Thymus (tissue), 14 donors: ENCODE data around the gene IQCF6. TPM values are rescaled to one million over a fixed set of nuclear protein-coding genes. Genes with fewer than 3 reads are reported as not detected.
A peak's percentile ranks its signal among the peaks of the same experiment; 100 is the strongest.

Source experiments
- DNase-seq, 9 donors: peaks; one replicate each; pipeline ENCODE4 v3.0.0-alpha.2; 2013; ENCODE audit warnings: low spot score in 9 of 9, low read depth in 6 of 9, missing footprints in 1 of 9
- H3K27ac ChIP-seq, 2 donors: one replicate each; pipeline ENCODE4 v1.5.1; 2013; ENCODE audit warnings: control low read depth in 1 of 2, low read depth in 1 of 2, low read length in 1 of 2, mild to moderate bottlenecking in 1 of 2, moderate library complexity in 1 of 2
- H3K27me3 ChIP-seq, 2 donors: one replicate each; pipeline ENCODE4 v1.5.1; 2013; ENCODE audit warnings: low read length in 1 of 2; ENCODE audit not compliant: control insufficient read depth in 2 of 2, insufficient read depth in 1 of 2
- H3K36me3 ChIP-seq, 2 donors: one replicate each; pipeline ENCODE4 v1.5.1; 2013; ENCODE audit warnings: low read length in 1 of 2, mild to moderate bottlenecking in 1 of 2, moderate library complexity in 1 of 2; ENCODE audit not compliant: control insufficient read depth in 2 of 2, insufficient read depth in 2 of 2
- H3K4me1 ChIP-seq, 2 donors: one replicate each; pipeline ENCODE4 v1.5.1; 2013; ENCODE audit warnings: low read length in 2 of 2; ENCODE audit not compliant: control insufficient read depth in 2 of 2, insufficient read depth in 2 of 2
- H3K4me3 ChIP-seq, 2 donors: one replicate each; pipeline ENCODE4 v1.5.1; 2013; ENCODE audit warnings: low read length in 2 of 2, control low read depth in 1 of 2, mild to moderate bottlenecking in 1 of 2
- H3K9me3 ChIP-seq, 2 donors: one replicate each; pipeline ENCODE4 v1.5.1; 2013; ENCODE audit warnings: low read length in 1 of 2, mild to moderate bottlenecking in 1 of 2; ENCODE audit not compliant: control insufficient read depth in 2 of 2, insufficient read depth in 1 of 2
- WGBS: extraction: QIAGEN DNeasy Blood & Tissue Kit; methylation state at CpG from one replicate; pipeline ENCODE4 v1.1.7; 2013; 5-methylcytosine and 5-hydroxymethylcytosine counted together
- long read RNA-seq, 10 donors: transcript quantifications; one replicate each; lab custom pipeline, GENCODE V29; 2026
- polyA plus RNA-seq: library from polyadenylated mRNA; stranded (reverse); fragments of 200-250 nt; gene quantifications from one replicate; pipeline ENCODE4 v1.2.3, GENCODE V29; 2013
- total RNA-seq: library from RNA; stranded (reverse); fragments of 120-200 nt; gene quantifications from one replicate; pipeline ENCODE4 v1.2.4, GENCODE V29; 2013
- donor health status: healthy.

IQCF6 gene
- total RNA-seq: not detected
- not detected for polyA plus RNA-seq
- long read RNA-seq, donor 1: 0 reads
- long read RNA-seq, donor 2: 0 reads
- long read RNA-seq, donor 3: 0 reads
- long read RNA-seq, donor 4: 0 reads
- long read RNA-seq, donor 5: 0 reads
- long read RNA-seq, donor 6: 0 reads
- long read RNA-seq, donor 7: 0 reads
- long read RNA-seq, donor 8: 0 reads
- long read RNA-seq, donor 9: 0 reads
- long read RNA-seq, donor 10: 0 reads

- no peaks in the 10 kb centered on the region for H3K36me3 ChIP-seq
- no peaks in the 10 kb centered on the region for H3K27me3 ChIP-seq
- H3K4me3 ChIP-seq: no peak within 1 kb of the TSS
- no peak within 1 kb of the TSS for H3K27ac ChIP-seq
- no peaks in the 10 kb centered on the region for H3K4me1 ChIP-seq
- no peaks in the 10 kb centered on the region for H3K9me3 ChIP-seq
- WGBS: 94% methylated on average over 5 of the region's 5 CpGs
- DNase-seq: no peak
These were observed at the start of gene IQCF6 for GRCh38 chr3:51779137-51779536. IQCF6 (minus strand) TSS chr3:51779237; CDS start chr3:51779224, 13 bp downstream.

GRCh38 chr3:51828297-51828696 lies 49.3 kb upstream of the IQCF6 start:
- H3K27ac ChIP-seq: no peak overlapping the region
- no peaks in the 10 kb centered on the region for H3K36me3 ChIP-seq
- no peak for DNase-seq
- no peak overlapping the region for H3K4me3 ChIP-seq
- peaks cover 0 to 3% of the 10 kb centered on the region in 2 donors for H3K9me3 ChIP-seq
- WGBS: 91% methylated on average over 1 of the region's 1 CpG
- H3K27me3 ChIP-seq: no peaks in the 10 kb centered on the region
- no peaks in the 10 kb centered on the region for H3K4me1 ChIP-seq

DNA sequence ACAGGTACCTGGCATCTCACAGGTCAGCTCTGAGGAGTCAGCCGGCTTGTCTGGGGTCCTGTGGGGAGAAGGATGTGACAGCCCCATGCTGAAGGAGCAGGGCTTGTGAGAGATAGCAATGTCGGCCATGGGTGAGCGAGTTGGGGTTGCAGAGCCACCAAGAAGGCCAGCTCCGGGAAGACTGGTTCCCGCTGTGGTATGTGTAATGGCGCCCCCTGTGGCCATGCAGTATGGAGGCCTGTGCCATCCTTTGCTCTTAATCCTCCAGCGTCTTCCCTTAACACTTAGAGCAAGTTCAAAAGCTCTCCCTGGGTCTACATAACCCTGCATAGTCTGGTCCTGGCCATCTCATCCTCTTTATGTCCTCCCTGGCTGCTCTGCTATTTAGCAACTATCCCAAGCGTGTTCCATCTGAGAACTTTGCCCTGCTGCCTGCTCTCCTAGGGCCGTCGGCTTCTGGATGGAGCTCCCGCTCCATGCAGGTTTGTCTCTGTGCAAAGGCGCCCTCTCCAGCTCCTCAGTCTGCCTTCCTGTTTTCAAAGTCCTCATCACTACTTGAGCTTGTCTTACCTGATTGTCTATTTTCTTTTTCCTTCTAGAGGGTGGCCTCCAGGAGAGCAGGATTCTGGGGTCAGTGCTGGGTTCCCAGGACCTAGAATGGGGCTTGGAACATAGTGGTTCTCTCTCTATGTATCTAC lies 40.8 kb upstream of the IQCF6 start:
- Histone ChIP-seq H3K4me1 (no peaks in the 10 kb centered on the region), H3K27ac (no peak overlapping the region), H3K9me3 (no peaks in the 10 kb centered on the region), H3K4me3 (no peak overlapping the region), H3K27me3 (peaks cover 0 to 4% of the 10 kb centered on the region in 2 donors), H3K36me3 (no peaks in the 10 kb centered on the region)
- WGBS: 64% methylated on average over 12 of the region's 12 CpGs
- DNase-seq: peak in 2 of 9 donors; percentile 14 to 16

GRCh38 chr3:51819151-51819550 lies 40.1 kb upstream of the IQCF6 start:
- no peak for DNase-seq
- Histone ChIP-seq H3K36me3 (no peaks in the 10 kb centered on the region), H3K9me3 (no peaks in the 10 kb centered on the region), H3K4me1 (no peaks in the 10 kb centered on the region), H3K4me3 (no peak overlapping the region), H3K27ac (no peak overlapping the region), H3K27me3 (peaks cover 0 to 4% of the 10 kb centered on the region in 2 donors)
- whole genome bisulfite sequencing: 97% methylated on average over 15 of the region's 15 CpGs

DNA sequence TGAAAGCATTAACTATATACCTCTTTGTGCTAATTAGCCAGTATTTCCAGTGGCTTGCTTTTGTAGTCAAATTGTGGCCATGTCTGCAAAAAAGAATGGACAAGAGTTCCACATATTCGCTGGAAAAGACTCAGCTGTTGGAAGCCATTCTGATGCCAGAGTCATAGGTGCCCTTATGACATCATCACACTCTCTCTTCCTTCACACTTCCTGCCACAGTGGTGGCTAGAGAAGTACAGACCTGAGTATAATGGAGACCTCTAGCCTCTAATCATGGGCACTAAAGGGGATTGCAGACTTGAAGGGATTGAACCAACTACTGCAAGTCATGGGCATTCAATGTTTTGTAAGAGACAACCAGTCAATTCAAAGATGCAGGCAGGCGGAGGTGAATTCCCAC lies 38.3 kb upstream of the IQCF6 start:
- DNase-seq: no peak
- 95% methylated on average over 2 of the region's 2 CpGs for WGBS
- Histone ChIP-seq H3K36me3 (no peaks in the 10 kb centered on the region), H3K4me3 (no peak overlapping the region), H3K4me1 (no peaks in the 10 kb centered on the region), H3K27me3 (peaks cover 0 to 4% of the 10 kb centered on the region in 2 donors), H3K27ac (no peak overlapping the region), H3K9me3 (no peaks in the 10 kb centered on the region)

DNA sequence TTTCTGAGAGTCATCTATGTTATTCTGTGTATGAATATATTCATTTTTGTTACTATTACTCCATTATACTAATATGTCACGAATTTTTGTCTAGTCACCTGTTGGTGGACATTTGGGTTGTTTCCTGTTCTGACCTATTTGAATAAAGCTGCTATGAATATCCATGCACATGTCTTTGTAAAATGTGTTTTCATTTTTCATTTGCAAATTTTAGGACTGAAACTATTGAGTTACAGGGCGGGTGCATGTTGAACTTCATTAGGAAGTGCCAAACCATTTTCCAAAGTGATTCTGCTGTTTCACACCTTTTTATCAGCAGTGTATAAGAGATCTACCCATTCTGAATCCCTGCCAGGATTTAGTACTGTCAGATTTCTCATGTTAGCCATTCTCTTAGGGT lies 37.7 kb upstream of the IQCF6 start:
- DNase-seq: no peak

GRCh38 chr3:51815614-51816013 lies 36.6 kb upstream of the IQCF6 start:
- WGBS: 71% methylated on average over 4 of the region's 4 CpGs
- no peak overlapping the region for H3K4me3 ChIP-seq
- H3K4me1 ChIP-seq: no peaks in the 10 kb centered on the region
- peaks cover 0 to 4% of the 10 kb centered on the region in 2 donors for H3K27me3 ChIP-seq
- no peaks in the 10 kb centered on the region for H3K9me3 ChIP-seq
- no peak overlapping the region for H3K27ac ChIP-seq
- H3K36me3 ChIP-seq: no peaks in the 10 kb centered on the region
- DNase-seq: no peak

More for the DNA sequence above, 37.7 kb upstream of the IQCF6 start:
- Histone ChIP-seq H3K4me1 (no peaks in the 10 kb centered on the region), H3K27ac (no peak overlapping the region), H3K36me3 (no peaks in the 10 kb centered on the region), H3K27me3 (peaks cover 0 to 4% of the 10 kb centered on the region in 2 donors), H3K9me3 (no peaks in the 10 kb centered on the region), H3K4me3 (no peak overlapping the region)
- WGBS: 91% methylated on average over 2 of the region's 2 CpGs

- Histone ChIP-seq H3K36me3 (no peaks in the 10 kb centered on the region), H3K4me1 (peaks cover 0 to 4% of the 10 kb centered on the region in 2 donors), H3K27ac (no peak overlapping the region), H3K9me3 (no peaks in the 10 kb centered on the region), H3K27me3 (peaks cover 0 to 2% of the 10 kb centered on the region in 2 donors), H3K4me3 (no peak overlapping the region)
- no peak for DNase-seq
- WGBS: 93% methylated on average over 3 of the region's 3 CpGs
These were observed 35.0 kb upstream of the IQCF6 start for GRCh38 chr3:51814034-51814433.

DNA sequence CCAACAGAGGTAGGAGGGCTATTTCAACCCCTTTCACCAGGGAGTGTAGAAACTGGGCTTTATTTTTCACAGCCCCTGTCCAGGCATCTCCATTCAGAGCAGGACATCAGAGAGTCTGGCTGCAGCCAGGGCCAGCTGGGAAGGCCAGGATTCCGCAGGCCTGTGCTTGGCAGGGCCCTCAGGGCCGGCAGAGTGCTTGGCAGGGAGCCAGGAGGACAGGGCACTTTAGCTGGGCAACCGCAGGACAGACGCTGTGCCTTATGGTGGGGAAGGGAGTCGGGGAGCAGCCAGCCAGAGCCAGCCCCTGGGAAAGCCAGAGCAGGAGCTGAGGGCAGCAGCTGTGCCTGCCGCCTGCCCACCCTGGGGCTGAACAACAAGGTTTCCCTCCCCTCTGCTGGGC lies 34.5 kb upstream of the IQCF6 start:
- H3K27ac ChIP-seq: no peak overlapping the region
- H3K4me1 ChIP-seq: peaks cover 0 to 4% of the 10 kb centered on the region in 2 donors
- no peaks in the 10 kb centered on the region for H3K9me3 ChIP-seq
- H3K27me3 ChIP-seq: peaks cover 0 to 2% of the 10 kb centered on the region in 2 donors
- no peaks in the 10 kb centered on the region for H3K36me3 ChIP-seq
- DNase-seq: no peak
- 93% methylated on average over 6 of the region's 6 CpGs for WGBS
- no peak overlapping the region for H3K4me3 ChIP-seq
